ENCODE measurements around the gene MALSU1. TPM values are rescaled to one million over a fixed set of nuclear protein-coding genes. Genes with fewer than 3 reads are reported as not detected.
A peak's percentile ranks its signal among the peaks of the same experiment; 100 is the strongest.

MALSU1 gene
- polyA plus RNA-seq, 1 donor = 40.0 TPM

- no peak overlapping the region for H3K4me3 ChIP-seq (ENCODE audit: low read length)
- H3K27me3 ChIP-seq (ENCODE audit: control insufficient read depth, insufficient read depth, low read length) = no peaks in the 10 kb centered on the region
- DNase-seq = peak in 1 of 2 donors; percentile 43
- H3K9me3 ChIP-seq (ENCODE audit: control insufficient read depth, low read depth, low read length) = no peaks in the 10 kb centered on the region
- H3K4me1 ChIP-seq (ENCODE audit: control insufficient read depth, insufficient read depth, low read length) = peaks cover 3% of the 10 kb centered on the region
- H3K36me3 ChIP-seq (ENCODE audit: control insufficient read depth, insufficient read depth, low read length) = peaks cover 12% of the 10 kb centered on the region
- no CpG with 5 or more reads among the region's 6 CpGs for WGBS (ENCODE audit: insufficient coverage, low lambda C conversion rate)
- peak overlapping the region; percentile 14 for H3K27ac ChIP-seq (ENCODE audit: low read length)
These were observed 58.3 kb downstream of the MALSU1 start for GRCh38 chr7:23357190-23358093.

DNA sequence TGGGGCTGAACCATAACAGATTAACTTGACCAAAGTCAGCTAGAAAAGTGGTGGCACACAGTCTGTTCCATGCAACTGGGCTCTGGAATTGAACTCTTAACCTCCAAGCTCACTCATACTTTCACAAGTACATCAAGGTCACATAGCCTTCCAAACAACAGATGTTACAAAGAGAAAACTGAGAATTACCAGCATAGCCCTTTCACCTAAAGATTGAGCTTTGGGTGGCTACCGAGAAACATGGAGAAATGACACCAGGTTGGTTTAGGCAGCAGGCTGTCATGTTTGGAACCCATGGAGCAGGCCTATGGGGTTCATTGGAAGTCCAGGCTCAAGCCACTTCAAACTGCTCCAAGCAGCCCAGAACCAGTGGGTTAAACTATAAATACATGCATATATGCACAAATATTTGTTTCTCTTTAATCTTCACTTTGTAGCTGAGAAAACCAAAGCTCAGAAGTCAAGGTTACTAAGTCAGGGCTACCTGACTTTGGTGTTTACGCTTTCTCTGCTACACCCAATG is 59.1 kb downstream of the MALSU1 start:
- H3K9me3 ChIP-seq (ENCODE audit: control insufficient read depth, low read depth, low read length) = no peaks in the 10 kb centered on the region
- no peak for DNase-seq
- H3K36me3 ChIP-seq (ENCODE audit: control insufficient read depth, insufficient read depth, low read length) = peaks cover 13% of the 10 kb centered on the region
- 100% methylated on average over 1 of the region's 2 CpGs for WGBS (ENCODE audit: insufficient coverage, low lambda C conversion rate)
- H3K27me3 ChIP-seq (ENCODE audit: control insufficient read depth, insufficient read depth, low read length) = no peaks in the 10 kb centered on the region
- no peak overlapping the region for H3K4me3 ChIP-seq (ENCODE audit: low read length)
- peaks cover 3% of the 10 kb centered on the region for H3K4me1 ChIP-seq (ENCODE audit: control insufficient read depth, insufficient read depth, low read length)
- no peak overlapping the region for H3K27ac ChIP-seq (ENCODE audit: low read length)

Other genes with a start within 250 kb of the MALSU1 start
- gene KLHL7, start 193.6 kb upstream of the MALSU1 start, polyA plus RNA-seq = 28.6 TPM
- gene NUP42, start 117.3 kb upstream of the MALSU1 start, polyA plus RNA-seq = 57.9 TPM
- 6.0 TPM for gene GPNMB, start 52.6 kb upstream of the MALSU1 start, polyA plus RNA-seq
- 61.6 TPM for gene IGF2BP3, start 171.2 kb downstream of the MALSU1 start, polyA plus RNA-seq
- gene TRA2A, start 232.6 kb downstream of the MALSU1 start, polyA plus RNA-seq = 169 TPM

Data from large intestine (tissue), 3 donors.